Liver (tissue), 3 donors: ENCODE results near the gene SIRT7.

Experiments
- GABPA ChIP-seq, 2 donors: IDR thresholded peaks in 1 of 2; conservative IDR thresholded peaks in 1 of 2; 2 replicates each; pipeline ENCODE4 v1.6.1; 2016; ENCODE audit warnings: antibody characterized with exemption in 2 of 2, mild to moderate bottlenecking in 1 of 2, moderate library complexity in 1 of 2
- JUND ChIP-seq, 2 donors: IDR thresholded peaks; 2 replicates each; pipeline ENCODE4 v1.6.1; 2016; ENCODE audit warnings: antibody characterized with exemption in 2 of 2
- RAD21 ChIP-seq, 2 donors: IDR thresholded peaks; 2 replicates each; pipeline ENCODE4 v1.6.1; 2016; ENCODE audit warnings: antibody characterized with exemption in 2 of 2, mild to moderate bottlenecking in 2 of 2
- YY1 ChIP-seq: IDR thresholded peaks from 2 replicates; pipeline ENCODE4 v1.6.1; 2016; ENCODE audit warnings: antibody characterized with exemption, mild to moderate bottlenecking
- TF ChIP-seq, protein P1 (sequence below): fragments of 150-350 bp; IDR thresholded peaks from 2 replicates; pipeline ENCODE4 v1.5.1; 2017; ENCODE audit warnings: improper control_type of control experiment, low read depth, low read length; ENCODE audit not compliant: missing input control
- donor health status: healthy.
- donor health status: healthy.

GRCh38 chr17:81908793-81909192, 9.2 kb downstream of the SIRT7 start:
- TF ChIP-seq, protein P1, sequence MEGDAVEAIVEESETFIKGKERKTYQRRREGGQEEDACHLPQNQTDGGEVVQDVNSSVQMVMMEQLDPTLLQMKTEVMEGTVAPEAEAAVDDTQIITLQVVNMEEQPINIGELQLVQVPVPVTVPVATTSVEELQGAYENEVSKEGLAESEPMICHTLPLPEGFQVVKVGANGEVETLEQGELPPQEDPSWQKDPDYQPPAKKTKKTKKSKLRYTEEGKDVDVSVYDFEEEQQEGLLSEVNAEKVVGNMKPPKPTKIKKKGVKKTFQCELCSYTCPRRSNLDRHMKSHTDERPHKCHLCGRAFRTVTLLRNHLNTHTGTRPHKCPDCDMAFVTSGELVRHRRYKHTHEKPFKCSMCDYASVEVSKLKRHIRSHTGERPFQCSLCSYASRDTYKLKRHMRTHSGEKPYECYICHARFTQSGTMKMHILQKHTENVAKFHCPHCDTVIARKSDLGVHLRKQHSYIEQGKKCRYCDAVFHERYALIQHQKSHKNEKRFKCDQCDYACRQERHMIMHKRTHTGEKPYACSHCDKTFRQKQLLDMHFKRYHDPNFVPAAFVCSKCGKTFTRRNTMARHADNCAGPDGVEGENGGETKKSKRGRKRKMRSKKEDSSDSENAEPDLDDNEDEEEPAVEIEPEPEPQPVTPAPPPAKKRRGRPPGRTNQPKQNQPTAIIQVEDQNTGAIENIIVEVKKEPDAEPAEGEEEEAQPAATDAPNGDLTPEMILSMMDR, result no peak
- TF ChIP-seq RAD21 (IDR thresholded peaks at IDR 0.05) (no peak), YY1 (no peak), GABPA (IDR thresholded peaks at IDR 0.05 in 1 of 2, conservative IDR thresholded peaks at IDR 0.05 in 1 of 2) (no peak), JUND (IDR thresholded peaks at IDR 0.05) (no peak)
